ENCODE data around the gene BPIFB3.
"Not testable (repeated sequence)": the region's sequence is repeated elsewhere in the genome, so short reads cannot be mapped to it uniquely, and the experiment has no call there.

DNA sequence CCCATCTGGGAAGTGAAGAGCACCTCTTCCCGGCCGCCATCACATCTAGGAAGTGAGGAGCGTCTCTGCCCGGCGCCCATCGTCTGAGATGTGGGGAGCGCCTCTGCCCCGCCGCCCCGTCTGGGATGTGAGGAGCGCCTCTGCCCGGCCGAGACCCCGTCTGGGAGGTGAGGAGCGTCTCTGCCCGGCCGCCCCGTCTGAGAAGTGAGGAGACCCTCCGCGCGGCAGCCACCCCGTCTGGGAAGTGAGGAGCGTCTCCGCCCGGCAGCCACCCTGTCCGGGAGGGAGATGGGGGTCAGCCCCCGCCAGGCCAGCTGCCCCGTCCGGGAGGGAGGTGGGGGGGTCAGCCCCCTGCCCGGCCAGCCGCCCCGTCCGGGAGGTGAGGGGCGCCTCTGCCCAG is 61.8 kb downstream of the BPIFB3 start:
- TF ChIP-seq, protein P1, sequence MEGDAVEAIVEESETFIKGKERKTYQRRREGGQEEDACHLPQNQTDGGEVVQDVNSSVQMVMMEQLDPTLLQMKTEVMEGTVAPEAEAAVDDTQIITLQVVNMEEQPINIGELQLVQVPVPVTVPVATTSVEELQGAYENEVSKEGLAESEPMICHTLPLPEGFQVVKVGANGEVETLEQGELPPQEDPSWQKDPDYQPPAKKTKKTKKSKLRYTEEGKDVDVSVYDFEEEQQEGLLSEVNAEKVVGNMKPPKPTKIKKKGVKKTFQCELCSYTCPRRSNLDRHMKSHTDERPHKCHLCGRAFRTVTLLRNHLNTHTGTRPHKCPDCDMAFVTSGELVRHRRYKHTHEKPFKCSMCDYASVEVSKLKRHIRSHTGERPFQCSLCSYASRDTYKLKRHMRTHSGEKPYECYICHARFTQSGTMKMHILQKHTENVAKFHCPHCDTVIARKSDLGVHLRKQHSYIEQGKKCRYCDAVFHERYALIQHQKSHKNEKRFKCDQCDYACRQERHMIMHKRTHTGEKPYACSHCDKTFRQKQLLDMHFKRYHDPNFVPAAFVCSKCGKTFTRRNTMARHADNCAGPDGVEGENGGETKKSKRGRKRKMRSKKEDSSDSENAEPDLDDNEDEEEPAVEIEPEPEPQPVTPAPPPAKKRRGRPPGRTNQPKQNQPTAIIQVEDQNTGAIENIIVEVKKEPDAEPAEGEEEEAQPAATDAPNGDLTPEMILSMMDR (conservative IDR thresholded peaks at IDR 0.05) = not testable (repeated sequence)
- TF ChIP-seq ZFX (IDR thresholded peaks at IDR 0.05) = not testable (repeated sequence)
